MM.1S (cell line): ENCODE data around the gene TKT.
A peak's percentile ranks its signal among the peaks of the same experiment; 100 is the strongest.

Experiments used
- DNase-seq: peaks from one replicate; pipeline ENCODE4 v3.0.0-alpha.2; 2015
- H2AFZ ChIP-seq: fragments of 300-600 bp; sonication (generic); 2 replicates; pipeline ENCODE4 v1.6.0; 2016; ENCODE audit warnings: antibody characterized with exemption, low read length
- H3F3A ChIP-seq: fragments of 300-600 bp; sonication (generic); 2 replicates; pipeline ENCODE4 v1.6.1; 2016; ENCODE audit warnings: mild to moderate bottlenecking, antibody characterized with exemption, low read length, moderate library complexity, mixed read lengths; ENCODE audit not compliant: insufficient read depth
- H3K27ac ChIP-seq: fragments of 300-600 bp; sonication (generic); 2 replicates; pipeline ENCODE4 v1.5.1; 2016; ENCODE audit warnings: mild to moderate bottlenecking, low read length
- H3K27me3 ChIP-seq: fragments of 300-600 bp; sonication (generic); replicated peaks from 2 replicates; pipeline ENCODE4 v1.6.0; 2016; ENCODE audit warnings: low read length; ENCODE audit not compliant: insufficient read depth
- H3K36me3 ChIP-seq: fragments of 300-600 bp; sonication (generic); replicated peaks from 2 replicates; pipeline ENCODE4 v1.6.1; 2016; ENCODE audit warnings: mild to moderate bottlenecking, low read length, mixed read lengths; ENCODE audit not compliant: insufficient read depth
- H3K4me1 ChIP-seq: fragments of 300-600 bp; sonication (generic); 2 replicates; pipeline ENCODE4 v1.6.1; 2016; ENCODE audit warnings: low read length, mixed read lengths
- H3K4me2 ChIP-seq: fragments of 300-600 bp; sonication (generic); 2 replicates; pipeline ENCODE4 v1.6.0; 2016; ENCODE audit warnings: low read depth, low read length
- H3K4me3 ChIP-seq: fragments of 300-600 bp; sonication (generic); 2 replicates; pipeline ENCODE4 v1.5.1; 2016; ENCODE audit warnings: low read length, mixed read lengths
- H3K79me2 ChIP-seq: fragments of 300-600 bp; sonication (generic); 2 replicates; pipeline ENCODE4 v1.6.1; 2016; ENCODE audit warnings: mixed run types, low read length, mixed read lengths
- H3K9ac ChIP-seq: fragments of 300-600 bp; sonication (generic); 2 replicates; pipeline ENCODE4 v1.6.1; 2016; ENCODE audit warnings: low read length, mixed read lengths
- H3K9me2 ChIP-seq: fragments of 300-600 bp; sonication (generic); replicated peaks from 2 replicates; pipeline ENCODE4 v1.6.1; 2016; ENCODE audit warnings: mild to moderate bottlenecking, low read length, mixed read lengths; ENCODE audit not compliant: insufficient read depth
- H3K9me3 ChIP-seq: fragments of 300-600 bp; sonication (generic); replicated peaks from 2 replicates; pipeline ENCODE4 v1.6.1; 2016; ENCODE audit warnings: mild to moderate bottlenecking, low read length, mixed read lengths; ENCODE audit not compliant: insufficient read depth
- H4K20me1 ChIP-seq: fragments of 300-600 bp; sonication (generic); 2 replicates; pipeline ENCODE4 v1.6.1; 2016; ENCODE audit warnings: mild to moderate bottlenecking, low read length, moderate library complexity, mixed read lengths; ENCODE audit not compliant: insufficient read depth
- CTCF ChIP-seq: fragments of 300-600 bp; sonication (generic); IDR thresholded peaks from 2 replicates; pipeline ENCODE4 v1.5.1; 2016; ENCODE audit warnings: antibody characterized with exemption, low read length, mixed read lengths
- EZH2 ChIP-seq: fragments of 300-600 bp; sonication (generic); optimal IDR thresholded peaks from 2 replicates; pipeline ENCODE3; 2017; ENCODE audit warnings: low read depth, mild to moderate bottlenecking, antibody characterized with exemption, low read length, mixed read lengths
- EZH2phosphoT487 ChIP-seq: fragments of 300-600 bp; sonication (generic); IDR thresholded peaks from 2 replicates; pipeline ENCODE4 v1.6.1; 2018; ENCODE audit warnings: antibody characterized with exemption, low read length

The TKT gene

GRCh38 chr3:53181024-53181371 is 74.8 kb downstream of the TKT start:
- Histone ChIP-seq H3K4me2 (no peak overlapping the region), H3K9me2 (no peaks in the 10 kb centered on the region), H4K20me1 (no peaks in the 10 kb centered on the region), H3K4me1 (peaks cover 12% of the 10 kb centered on the region), H3K27me3 (no peaks in the 10 kb centered on the region), H2AFZ (no peak overlapping the region), H3K9me3 (no peaks in the 10 kb centered on the region), H3K9ac (no peak overlapping the region), H3K27ac (no peak overlapping the region), H3F3A (no peaks in the 10 kb centered on the region), H3K79me2 (peaks cover 6% of the 10 kb centered on the region), H3K4me3 (no peak overlapping the region), H3K36me3 (no peaks in the 10 kb centered on the region)
- DNase-seq = no peak
- TF ChIP-seq CTCF = no peak
- no peak for TF ChIP-seq EZH2phosphoT487
- no peak for TF ChIP-seq EZH2

GRCh38 chr3:53180305-53181023 is 75.4 kb downstream of the TKT start:
- no peak overlapping the region for H3K4me3 ChIP-seq

GRCh38 chr3:53179580-53179979 is 76.2 kb downstream of the TKT start:
- no peak for DNase-seq
- H4K20me1 ChIP-seq = no peaks in the 10 kb centered on the region
- no peak overlapping the region for H3K9ac ChIP-seq
- H3K36me3 ChIP-seq = no peaks in the 10 kb centered on the region
- no peak overlapping the region for H3K4me3 ChIP-seq
- no peaks in the 10 kb centered on the region for H3F3A ChIP-seq
- no peak overlapping the region for H2AFZ ChIP-seq
- H3K4me1 ChIP-seq = peaks cover 20% of the 10 kb centered on the region
- H3K27ac ChIP-seq = no peak overlapping the region
- H3K27me3 ChIP-seq = no peaks in the 10 kb centered on the region
- no peak for TF ChIP-seq EZH2phosphoT487
- no peak for TF ChIP-seq EZH2
- TF ChIP-seq CTCF = no peak
- H3K79me2 ChIP-seq = peaks cover 20% of the 10 kb centered on the region
- H3K9me2 ChIP-seq = no peaks in the 10 kb centered on the region
- no peak overlapping the region for H3K4me2 ChIP-seq
- H3K9me3 ChIP-seq = no peaks in the 10 kb centered on the region

More at GRCh38 chr3:53180305-53181023, 75.4 kb downstream of the TKT start:
- Histone ChIP-seq H3K9ac (no peak overlapping the region), H3K9me3 (no peaks in the 10 kb centered on the region), H3F3A (no peaks in the 10 kb centered on the region), H3K27ac (no peak overlapping the region), H4K20me1 (no peaks in the 10 kb centered on the region), H3K4me2 (peak overlapping the region; percentile 32; the same call in 1 of the 2 replicates), H3K4me1 (peaks cover 12% of the 10 kb centered on the region), H2AFZ (no peak overlapping the region), H3K9me2 (no peaks in the 10 kb centered on the region), H3K79me2 (peaks cover 12% of the 10 kb centered on the region), H3K27me3 (no peaks in the 10 kb centered on the region), H3K36me3 (no peaks in the 10 kb centered on the region)
- TF ChIP-seq EZH2phosphoT487 (no peak), CTCF (no peak), EZH2 (no peak)
- DNase-seq = no peak
